ENCODE measurements around the gene FAM131C.
A peak's percentile ranks its signal among the peaks of the same experiment; 100 is the strongest.
"Not testable (repeated sequence)": the region's sequence is repeated elsewhere in the genome, so short reads cannot be mapped to it uniquely, and the experiment has no call there.

Gene FAM131C

GRCh38 chr1:16041200-16041599 lies 32.3 kb downstream of the FAM131C start:
- no peak overlapping the region for H3K4me3 ChIP-seq (ENCODE audit: low read length)
- no peak overlapping the region for H3K27ac ChIP-seq (ENCODE audit: low read length)
- H3K27me3 ChIP-seq (ENCODE audit: control insufficient read depth, insufficient read depth, low read length): no peaks in the 10 kb centered on the region
- H3K9me3 ChIP-seq (ENCODE audit: control insufficient read depth, low read depth, low read length): no peaks in the 10 kb centered on the region
- no peaks in the 10 kb centered on the region for H3K36me3 ChIP-seq (ENCODE audit: control insufficient read depth, low read depth, low read length)
- no peaks in the 10 kb centered on the region for H3K4me1 ChIP-seq (ENCODE audit: control insufficient read depth, low read depth, low read length)
- no peak overlapping the region for H3K9ac ChIP-seq (ENCODE audit: low read length)

GRCh38 chr1:16039871-16040270 lies 33.6 kb downstream of the FAM131C start:
- H3K4me3 ChIP-seq (ENCODE audit: low read length): not testable (repeated sequence)

GRCh38 chr1:16038620-16038912 lies 34.9 kb downstream of the FAM131C start:
- H3K4me3 ChIP-seq (ENCODE audit: low read length): no peak overlapping the region
- no peak overlapping the region for H3K9ac ChIP-seq (ENCODE audit: low read length)
- no peaks in the 10 kb centered on the region for H3K27me3 ChIP-seq (ENCODE audit: control insufficient read depth, insufficient read depth, low read length)
- no peak overlapping the region for H3K27ac ChIP-seq (ENCODE audit: low read length)
- no peaks in the 10 kb centered on the region for H3K9me3 ChIP-seq (ENCODE audit: control insufficient read depth, low read depth, low read length)
- H3K36me3 ChIP-seq (ENCODE audit: control insufficient read depth, low read depth, low read length): no peaks in the 10 kb centered on the region
- H3K4me1 ChIP-seq (ENCODE audit: control insufficient read depth, low read depth, low read length): no peaks in the 10 kb centered on the region

More at GRCh38 chr1:16039871-16040270, 33.6 kb downstream of the FAM131C start:
- not testable (repeated sequence) for H3K27ac ChIP-seq (ENCODE audit: low read length); H3K27me3 ChIP-seq (ENCODE audit: control insufficient read depth, insufficient read depth, low read length); H3K9me3 ChIP-seq (ENCODE audit: control insufficient read depth, low read depth, low read length); H3K4me1 ChIP-seq (ENCODE audit: control insufficient read depth, low read depth, low read length); H3K36me3 ChIP-seq (ENCODE audit: control insufficient read depth, low read depth, low read length); H3K9ac ChIP-seq (ENCODE audit: low read length)

GRCh38 chr1:16036461-16036860 lies 37.0 kb downstream of the FAM131C start:
- not testable (repeated sequence) for H3K9ac ChIP-seq (ENCODE audit: low read length); H3K36me3 ChIP-seq (ENCODE audit: control insufficient read depth, low read depth, low read length); H3K27ac ChIP-seq (ENCODE audit: low read length); H3K27me3 ChIP-seq (ENCODE audit: control insufficient read depth, insufficient read depth, low read length); H3K9me3 ChIP-seq (ENCODE audit: control insufficient read depth, low read depth, low read length); H3K4me3 ChIP-seq (ENCODE audit: low read length); H3K4me1 ChIP-seq (ENCODE audit: control insufficient read depth, low read depth, low read length)

GRCh38 chr1:16033103-16033632 lies 40.3 kb downstream of the FAM131C start:
- not testable (repeated sequence) for H3K27me3 ChIP-seq (ENCODE audit: control insufficient read depth, insufficient read depth, low read length); H3K36me3 ChIP-seq (ENCODE audit: control insufficient read depth, low read depth, low read length); H3K9me3 ChIP-seq (ENCODE audit: control insufficient read depth, low read depth, low read length); H3K4me1 ChIP-seq (ENCODE audit: control insufficient read depth, low read depth, low read length); H3K9ac ChIP-seq (ENCODE audit: low read length); H3K27ac ChIP-seq (ENCODE audit: low read length); H3K4me3 ChIP-seq (ENCODE audit: low read length)

- Histone ChIP-seq H3K27me3 (ENCODE audit: control insufficient read depth, insufficient read depth, low read length) (no peaks in the 10 kb centered on the region), H3K9ac (ENCODE audit: low read length) (no peak overlapping the region)
These were observed 40.9 kb downstream of the FAM131C start for GRCh38 chr1:16032388-16033102.

GRCh38 chr1:16031551-16031950 lies 41.9 kb downstream of the FAM131C start:
- peaks cover 11% of the 10 kb centered on the region for H3K4me1 ChIP-seq (ENCODE audit: control insufficient read depth, low read depth, low read length)

More at GRCh38 chr1:16032388-16033102, 40.9 kb downstream of the FAM131C start:
- no peak overlapping the region for H3K27ac ChIP-seq (ENCODE audit: low read length)
- peaks cover 8% of the 10 kb centered on the region for H3K4me1 ChIP-seq (ENCODE audit: control insufficient read depth, low read depth, low read length)
- no peaks in the 10 kb centered on the region for H3K9me3 ChIP-seq (ENCODE audit: control insufficient read depth, low read depth, low read length)
- H3K4me3 ChIP-seq (ENCODE audit: low read length): no peak overlapping the region
- H3K36me3 ChIP-seq (ENCODE audit: control insufficient read depth, low read depth, low read length): no peaks in the 10 kb centered on the region

GRCh38 chr1:16029288-16029687 lies 44.2 kb downstream of the FAM131C start:
- H3K36me3 ChIP-seq (ENCODE audit: control insufficient read depth, low read depth, low read length): no peaks in the 10 kb centered on the region
- H3K9ac ChIP-seq (ENCODE audit: low read length): no peak overlapping the region
- no peak overlapping the region for H3K27ac ChIP-seq (ENCODE audit: low read length)
- no peak overlapping the region for H3K4me3 ChIP-seq (ENCODE audit: low read length)
- H3K9me3 ChIP-seq (ENCODE audit: control insufficient read depth, low read depth, low read length): no peaks in the 10 kb centered on the region
- H3K4me1 ChIP-seq (ENCODE audit: control insufficient read depth, low read depth, low read length): peaks cover 11% of the 10 kb centered on the region
- H3K27me3 ChIP-seq (ENCODE audit: control insufficient read depth, insufficient read depth, low read length): no peaks in the 10 kb centered on the region

More at GRCh38 chr1:16031551-16031950, 41.9 kb downstream of the FAM131C start:
- no peak overlapping the region for H3K4me3 ChIP-seq (ENCODE audit: low read length)
- H3K27me3 ChIP-seq (ENCODE audit: control insufficient read depth, insufficient read depth, low read length): no peaks in the 10 kb centered on the region
- H3K27ac ChIP-seq (ENCODE audit: low read length): no peak overlapping the region
- no peak overlapping the region for H3K9ac ChIP-seq (ENCODE audit: low read length)
- H3K9me3 ChIP-seq (ENCODE audit: control insufficient read depth, low read depth, low read length): no peaks in the 10 kb centered on the region
- no peaks in the 10 kb centered on the region for H3K36me3 ChIP-seq (ENCODE audit: control insufficient read depth, low read depth, low read length)

- not testable (repeated sequence) for H3K27me3 ChIP-seq (ENCODE audit: control insufficient read depth, insufficient read depth, low read length); H3K36me3 ChIP-seq (ENCODE audit: control insufficient read depth, low read depth, low read length); H3K9me3 ChIP-seq (ENCODE audit: control insufficient read depth, low read depth, low read length); H3K27ac ChIP-seq (ENCODE audit: low read length); H3K4me3 ChIP-seq (ENCODE audit: low read length); H3K9ac ChIP-seq (ENCODE audit: low read length)
- peaks cover 11% of the 10 kb centered on the region for H3K4me1 ChIP-seq (ENCODE audit: control insufficient read depth, low read depth, low read length)
These were observed 44.5 kb downstream of the FAM131C start for GRCh38 chr1:16029003-16029268.

GRCh38 chr1:16028237-16029002 lies 45.0 kb downstream of the FAM131C start:
- H3K27ac ChIP-seq (ENCODE audit: low read length): no peak overlapping the region
- H3K9me3 ChIP-seq (ENCODE audit: control insufficient read depth, low read depth, low read length): no peaks in the 10 kb centered on the region
- no peak overlapping the region for H3K4me3 ChIP-seq (ENCODE audit: low read length)
- H3K36me3 ChIP-seq (ENCODE audit: control insufficient read depth, low read depth, low read length): no peaks in the 10 kb centered on the region
- peaks cover 11% of the 10 kb centered on the region for H3K4me1 ChIP-seq (ENCODE audit: control insufficient read depth, low read depth, low read length)
- H3K27me3 ChIP-seq (ENCODE audit: control insufficient read depth, insufficient read depth, low read length): no peaks in the 10 kb centered on the region
- H3K9ac ChIP-seq (ENCODE audit: low read length): no peak overlapping the region

- Histone ChIP-seq H3K9ac (ENCODE audit: low read length) (no peak overlapping the region), H3K9me3 (ENCODE audit: control insufficient read depth, low read depth, low read length) (no peaks in the 10 kb centered on the region), H3K4me3 (ENCODE audit: low read length) (peak overlapping the region; percentile 50), H3K4me1 (ENCODE audit: control insufficient read depth, low read depth, low read length) (peaks cover 7% of the 10 kb centered on the region), H3K27me3 (ENCODE audit: control insufficient read depth, insufficient read depth, low read length) (no peaks in the 10 kb centered on the region), H3K36me3 (ENCODE audit: control insufficient read depth, low read depth, low read length) (no peaks in the 10 kb centered on the region), H3K27ac (ENCODE audit: low read length) (no peak overlapping the region)
These were observed 46.5 kb downstream of the FAM131C start for GRCh38 chr1:16026723-16027484.
